ENCODE measurements around the gene MRM1.

The MRM1 gene

GRCh38 chr17:36592316-36592715, 9.1 kb upstream of the MRM1 start:
- H3K9ac ChIP-seq (ENCODE audit: low read length in 2 of 2) = peak overlapping the region; percentile 69 to 70
- no peak overlapping the region for H3K27ac ChIP-seq (ENCODE audit: low read length)
- H3K36me3 ChIP-seq (ENCODE audit: control insufficient read depth in 2 of 2, insufficient read depth in 2 of 2, low read length in 2 of 2) = peaks cover 4 to 5% of the 10 kb centered on the region in 2 donors
- H3K4me3 ChIP-seq (ENCODE audit: low read length in 2 of 2) = peak overlapping the region; percentile 68 to 83
- no peaks in the 10 kb centered on the region for H3K9me3 ChIP-seq (ENCODE audit: control insufficient read depth in 2 of 2, low read length in 2 of 2)
- H3K27me3 ChIP-seq (ENCODE audit: control insufficient read depth in 1 of 2, insufficient read depth in 2 of 2, low read length in 2 of 2) = no peaks in the 10 kb centered on the region
- H3K4me1 ChIP-seq (ENCODE audit: control insufficient read depth, insufficient read depth, low read length) = peaks cover 15% of the 10 kb centered on the region

GRCh38 chr17:36592716-36593321, 8.6 kb upstream of the MRM1 start:
- H3K4me1 ChIP-seq (ENCODE audit: control insufficient read depth, insufficient read depth, low read length) = peaks cover 15% of the 10 kb centered on the region
- H3K27me3 ChIP-seq (ENCODE audit: control insufficient read depth in 1 of 2, insufficient read depth in 2 of 2, low read length in 2 of 2) = no peaks in the 10 kb centered on the region
- no peaks in the 10 kb centered on the region for H3K9me3 ChIP-seq (ENCODE audit: control insufficient read depth in 2 of 2, low read length in 2 of 2)
- peaks cover 3% of the 10 kb centered on the region in 2 donors for H3K36me3 ChIP-seq (ENCODE audit: control insufficient read depth in 2 of 2, insufficient read depth in 2 of 2, low read length in 2 of 2)
- no peak overlapping the region for H3K27ac ChIP-seq (ENCODE audit: low read length)
- H3K4me3 ChIP-seq (ENCODE audit: low read length in 2 of 2) = peak overlapping the region; percentile 68 to 83
- H3K9ac ChIP-seq (ENCODE audit: low read length in 2 of 2) = peak overlapping the region; percentile 69 to 70

- Histone ChIP-seq H3K27ac (ENCODE audit: low read length) (no peak overlapping the region), H3K27me3 (ENCODE audit: control insufficient read depth in 1 of 2, insufficient read depth in 2 of 2, low read length in 2 of 2) (no peaks in the 10 kb centered on the region), H3K36me3 (ENCODE audit: control insufficient read depth in 2 of 2, insufficient read depth in 2 of 2, low read length in 2 of 2) (peaks cover 0 to 3% of the 10 kb centered on the region in 2 donors), H3K4me3 (ENCODE audit: low read length in 2 of 2) (no peak overlapping the region), H3K9me3 (ENCODE audit: control insufficient read depth in 2 of 2, low read length in 2 of 2) (no peaks in the 10 kb centered on the region), H3K4me1 (ENCODE audit: control insufficient read depth, insufficient read depth, low read length) (peaks cover 15% of the 10 kb centered on the region), H3K9ac (ENCODE audit: low read length in 2 of 2) (no peak overlapping the region)
Measured at GRCh38 chr17:36593656-36594316, 7.6 kb upstream of the MRM1 start.

- Histone ChIP-seq H3K9ac (ENCODE audit: low read length in 2 of 2) (no peak overlapping the region), H3K4me3 (ENCODE audit: low read length in 2 of 2) (no peak overlapping the region), H3K4me1 (ENCODE audit: control insufficient read depth, insufficient read depth, low read length) (peaks cover 15% of the 10 kb centered on the region), H3K36me3 (ENCODE audit: control insufficient read depth in 2 of 2, insufficient read depth in 2 of 2, low read length in 2 of 2) (peaks cover 0 to 3% of the 10 kb centered on the region in 2 donors), H3K27ac (ENCODE audit: low read length) (no peak overlapping the region), H3K27me3 (ENCODE audit: control insufficient read depth in 1 of 2, insufficient read depth in 2 of 2, low read length in 2 of 2) (no peaks in the 10 kb centered on the region), H3K9me3 (ENCODE audit: control insufficient read depth in 2 of 2, low read length in 2 of 2) (no peaks in the 10 kb centered on the region)
Measured at GRCh38 chr17:36594626-36595401, 6.6 kb upstream of the MRM1 start.

DNA sequence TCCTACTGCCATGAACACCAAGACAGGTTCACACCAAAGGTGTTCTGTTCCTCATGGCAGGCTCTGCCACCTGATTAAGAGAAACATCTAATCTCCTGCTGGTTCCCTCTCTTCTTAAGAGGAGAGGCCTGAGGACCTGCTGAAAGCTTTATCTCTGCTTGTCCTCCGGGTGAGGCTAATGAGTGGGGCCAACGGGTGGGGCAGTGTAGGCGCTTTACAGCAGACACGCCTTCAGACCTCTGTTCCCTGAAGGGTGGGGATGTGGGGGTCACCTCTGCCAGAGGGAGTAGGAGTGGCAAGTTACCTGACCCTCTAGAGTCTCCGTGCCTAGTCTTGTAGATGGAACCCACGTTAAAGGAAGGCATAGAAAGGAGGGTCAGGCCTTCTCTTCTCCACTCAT, 4.2 kb upstream of the MRM1 start:
- peaks cover 22% of the 10 kb centered on the region for H3K4me1 ChIP-seq (ENCODE audit: control insufficient read depth, insufficient read depth, low read length)
- no peaks in the 10 kb centered on the region for H3K9me3 ChIP-seq (ENCODE audit: control insufficient read depth in 2 of 2, low read length in 2 of 2)
- H3K27me3 ChIP-seq (ENCODE audit: control insufficient read depth in 1 of 2, insufficient read depth in 2 of 2, low read length in 2 of 2) = no peaks in the 10 kb centered on the region
- H3K9ac ChIP-seq (ENCODE audit: low read length in 2 of 2) = no peak overlapping the region
- H3K27ac ChIP-seq (ENCODE audit: low read length) = no peak overlapping the region
- H3K36me3 ChIP-seq (ENCODE audit: control insufficient read depth in 2 of 2, insufficient read depth in 2 of 2, low read length in 2 of 2) = peaks cover 0 to 3% of the 10 kb centered on the region in 2 donors
- no peak overlapping the region for H3K4me3 ChIP-seq (ENCODE audit: low read length in 2 of 2)

DNA sequence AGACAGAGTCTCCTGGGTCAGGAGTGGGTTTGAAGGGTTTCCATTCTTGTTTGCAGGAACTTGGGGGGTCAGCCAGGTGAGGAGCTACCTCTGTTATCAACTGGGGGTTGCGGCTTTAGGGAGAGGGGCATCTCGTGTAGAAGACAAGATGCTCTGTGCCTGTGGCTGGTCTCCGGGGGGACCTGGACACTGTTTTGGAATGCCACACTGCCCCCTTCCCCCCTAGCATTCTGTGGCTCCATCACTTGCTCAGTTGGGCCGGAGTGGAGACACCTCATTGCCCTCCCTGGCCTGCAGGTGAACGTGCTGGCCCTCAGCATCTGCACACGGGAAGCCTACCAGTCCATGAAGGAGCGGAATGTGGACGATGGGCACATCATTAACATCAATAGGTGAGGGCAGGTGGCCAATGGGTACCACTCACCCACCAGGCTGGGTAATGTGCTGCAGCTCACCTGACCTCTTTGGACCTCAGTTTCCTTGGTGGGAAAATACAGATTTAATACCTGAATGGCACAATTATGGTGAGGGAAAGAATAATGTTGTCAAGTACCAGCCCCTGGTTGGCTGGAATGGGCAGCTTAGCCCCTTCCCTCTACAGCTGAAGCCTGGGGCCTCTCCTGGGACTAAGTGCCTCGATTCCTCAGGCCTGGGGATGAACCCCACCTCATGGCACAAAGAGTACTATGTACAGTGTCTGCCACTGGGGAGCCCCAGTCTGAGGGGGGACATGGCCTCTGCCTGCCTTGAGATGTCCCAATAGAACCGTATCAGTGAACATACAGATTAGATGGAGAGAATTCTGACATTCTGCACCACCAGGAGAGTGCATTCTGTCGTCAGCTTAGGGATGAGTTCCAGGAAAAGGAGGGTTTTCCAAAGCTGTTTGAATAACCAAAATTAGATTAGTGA, 3.3 kb upstream of the MRM1 start:
- Histone ChIP-seq H3K27me3 (ENCODE audit: control insufficient read depth in 1 of 2, insufficient read depth in 2 of 2, low read length in 2 of 2) (no peaks in the 10 kb centered on the region), H3K27ac (ENCODE audit: low read length) (no peak overlapping the region), H3K9me3 (ENCODE audit: control insufficient read depth in 2 of 2, low read length in 2 of 2) (no peaks in the 10 kb centered on the region), H3K4me1 (ENCODE audit: control insufficient read depth, insufficient read depth, low read length) (peaks cover 24% of the 10 kb centered on the region), H3K36me3 (ENCODE audit: control insufficient read depth in 2 of 2, insufficient read depth in 2 of 2, low read length in 2 of 2) (peaks cover 0 to 3% of the 10 kb centered on the region in 2 donors), H3K4me3 (ENCODE audit: low read length in 2 of 2) (no peak overlapping the region), H3K9ac (ENCODE audit: low read length in 2 of 2) (no peak overlapping the region)

DNA sequence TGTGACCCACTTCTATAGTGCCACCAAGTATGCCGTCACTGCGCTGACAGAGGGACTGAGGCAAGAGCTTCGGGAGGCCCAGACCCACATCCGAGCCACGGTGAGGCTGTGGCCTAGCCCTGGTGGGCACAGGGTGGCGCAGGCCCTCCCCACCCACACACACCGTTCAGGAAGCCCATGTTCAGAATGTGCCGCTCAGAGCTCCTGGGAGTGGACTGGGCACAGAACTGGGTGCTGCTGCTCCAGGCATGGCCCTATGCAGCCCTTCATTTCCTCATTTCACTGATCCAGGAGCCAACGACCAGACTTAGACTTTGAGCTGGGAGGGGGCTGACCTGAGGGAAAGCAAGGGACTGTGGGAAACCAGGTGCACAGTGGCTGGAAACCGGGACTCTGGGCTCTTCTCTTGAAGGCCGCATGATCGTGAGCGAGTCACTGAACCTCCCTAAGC, 2.4 kb upstream of the MRM1 start:
- Histone ChIP-seq H3K9ac (ENCODE audit: low read length in 2 of 2) (no peak overlapping the region), H3K36me3 (ENCODE audit: control insufficient read depth in 2 of 2, insufficient read depth in 2 of 2, low read length in 2 of 2) (peaks cover 0 to 3% of the 10 kb centered on the region in 2 donors), H3K4me3 (ENCODE audit: low read length in 2 of 2) (no peak overlapping the region), H3K27ac (ENCODE audit: low read length) (no peak overlapping the region), H3K9me3 (ENCODE audit: control insufficient read depth in 2 of 2, low read length in 2 of 2) (no peaks in the 10 kb centered on the region), H3K27me3 (ENCODE audit: control insufficient read depth in 1 of 2, insufficient read depth in 2 of 2, low read length in 2 of 2) (no peaks in the 10 kb centered on the region), H3K4me1 (ENCODE audit: control insufficient read depth, insufficient read depth, low read length) (peaks cover 24% of the 10 kb centered on the region)

- Histone ChIP-seq H3K27ac (ENCODE audit: low read length) (no peak overlapping the region), H3K27me3 (ENCODE audit: control insufficient read depth in 1 of 2, insufficient read depth in 2 of 2, low read length in 2 of 2) (no peaks in the 10 kb centered on the region), H3K9me3 (ENCODE audit: control insufficient read depth in 2 of 2, low read length in 2 of 2) (no peaks in the 10 kb centered on the region), H3K4me1 (ENCODE audit: control insufficient read depth, insufficient read depth, low read length) (peaks cover 24% of the 10 kb centered on the region), H3K4me3 (ENCODE audit: low read length in 2 of 2) (no peak overlapping the region), H3K9ac (ENCODE audit: low read length in 2 of 2) (no peak overlapping the region), H3K36me3 (ENCODE audit: control insufficient read depth in 2 of 2, insufficient read depth in 2 of 2, low read length in 2 of 2) (peaks cover 0 to 3% of the 10 kb centered on the region in 2 donors)
Measured at GRCh38 chr17:36599546-36600250, 1.7 kb upstream of the MRM1 start.

DNA sequence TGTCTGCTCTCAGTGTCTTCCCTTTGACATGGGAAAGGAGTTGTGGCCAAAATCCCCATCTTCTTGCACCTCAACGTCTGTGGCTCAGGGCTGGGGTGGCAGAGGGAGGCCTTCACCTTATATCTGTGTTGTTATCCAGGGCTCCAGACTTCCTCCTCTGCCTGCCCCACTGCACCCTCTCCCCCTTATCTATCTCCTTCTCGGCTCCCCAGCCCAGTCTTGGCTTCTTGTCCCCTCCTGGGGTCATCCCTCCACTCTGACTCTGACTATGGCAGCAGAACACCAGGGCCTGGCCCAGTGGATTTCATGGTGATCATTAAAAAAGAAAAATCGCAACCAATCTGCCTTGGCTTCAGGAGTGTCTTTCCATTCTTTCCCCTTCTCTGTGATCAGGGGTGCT, 918 bp upstream of the MRM1 start:
- peak overlapping the region; percentile 76 for H3K27ac ChIP-seq (ENCODE audit: low read length)
- peaks cover 22% of the 10 kb centered on the region for H3K4me1 ChIP-seq (ENCODE audit: control insufficient read depth, insufficient read depth, low read length)

GRCh38 chr17:36600936-36601302, 464 bp upstream of the MRM1 start:
- no peaks in the 10 kb centered on the region for H3K9me3 ChIP-seq (ENCODE audit: control insufficient read depth in 2 of 2, low read length in 2 of 2)
- peak overlapping the region; percentile 76 for H3K27ac ChIP-seq (ENCODE audit: low read length)
- no peaks in the 10 kb centered on the region for H3K27me3 ChIP-seq (ENCODE audit: control insufficient read depth in 1 of 2, insufficient read depth in 2 of 2, low read length in 2 of 2)
- peaks cover 0 to 3% of the 10 kb centered on the region in 2 donors for H3K36me3 ChIP-seq (ENCODE audit: control insufficient read depth in 2 of 2, insufficient read depth in 2 of 2, low read length in 2 of 2)
- H3K4me3 ChIP-seq (ENCODE audit: low read length in 2 of 2) = peak overlapping the region; percentile 65 to 96
- peaks cover 22% of the 10 kb centered on the region for H3K4me1 ChIP-seq (ENCODE audit: control insufficient read depth, insufficient read depth, low read length)
- peak overlapping the region; percentile 59 to 86 for H3K9ac ChIP-seq (ENCODE audit: low read length in 2 of 2)

More for the DNA sequence above, 918 bp upstream of the MRM1 start:
- Histone ChIP-seq H3K36me3 (ENCODE audit: control insufficient read depth in 2 of 2, insufficient read depth in 2 of 2, low read length in 2 of 2) (peaks cover 0 to 3% of the 10 kb centered on the region in 2 donors), H3K27me3 (ENCODE audit: control insufficient read depth in 1 of 2, insufficient read depth in 2 of 2, low read length in 2 of 2) (no peaks in the 10 kb centered on the region), H3K9ac (ENCODE audit: low read length in 2 of 2) (peak overlapping the region in 1 of 2 donors; percentile 86), H3K4me3 (ENCODE audit: low read length in 2 of 2) (peak overlapping the region; percentile 65 to 96), H3K9me3 (ENCODE audit: control insufficient read depth in 2 of 2, low read length in 2 of 2) (no peaks in the 10 kb centered on the region)

All from stomach smooth muscle (tissue), 2 donors.